Measurements from ENCODE around the gene KCMF1. TPM values are rescaled to one million over a fixed set of nuclear protein-coding genes. Genes with fewer than 3 reads are reported as not detected.

The KCMF1 gene
- total RNA-seq, 1 donor from 2014 or later: 65.9 TPM

DNA sequence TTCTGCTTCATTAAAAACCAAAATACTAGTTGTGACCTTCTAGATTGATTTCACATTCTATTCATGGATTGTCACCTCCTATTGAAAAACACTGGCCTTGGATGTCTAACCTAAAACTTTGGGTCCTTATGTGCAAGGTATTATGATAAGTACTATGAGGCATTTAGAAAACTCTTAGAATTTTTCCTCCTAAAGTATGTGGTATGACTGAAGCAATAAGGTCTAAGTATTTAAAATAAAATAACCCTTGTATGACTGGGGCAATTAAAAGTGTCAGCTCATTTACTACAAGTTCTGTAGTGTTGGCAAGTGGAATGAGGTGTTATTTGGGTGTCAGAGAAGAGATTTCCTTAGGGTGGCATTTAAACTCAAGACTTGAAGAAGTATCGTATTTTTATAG lies 15.1 kb downstream of the KCMF1 start:
- no peak for DNase-seq

DNA sequence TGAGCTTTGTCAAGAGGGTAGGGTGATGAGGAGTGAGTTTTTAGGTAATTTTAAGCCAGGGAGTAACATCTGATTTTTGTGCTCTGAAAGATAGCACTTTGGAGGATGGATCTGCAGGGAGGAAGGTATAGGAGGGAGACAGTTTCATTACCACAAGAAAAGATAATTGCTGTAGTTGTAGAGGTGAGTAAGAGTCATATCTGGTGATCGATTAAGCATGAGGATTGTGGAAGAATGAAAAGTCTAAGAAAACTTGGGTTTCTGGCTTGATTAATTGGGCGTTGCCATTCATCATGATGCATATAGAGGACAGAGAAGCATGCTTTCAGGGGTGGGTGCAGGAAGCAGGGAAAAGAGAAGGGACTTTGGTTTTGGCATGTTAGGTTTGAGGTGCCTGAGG lies 18.5 kb downstream of the KCMF1 start:
- no peak for DNase-seq

DNA sequence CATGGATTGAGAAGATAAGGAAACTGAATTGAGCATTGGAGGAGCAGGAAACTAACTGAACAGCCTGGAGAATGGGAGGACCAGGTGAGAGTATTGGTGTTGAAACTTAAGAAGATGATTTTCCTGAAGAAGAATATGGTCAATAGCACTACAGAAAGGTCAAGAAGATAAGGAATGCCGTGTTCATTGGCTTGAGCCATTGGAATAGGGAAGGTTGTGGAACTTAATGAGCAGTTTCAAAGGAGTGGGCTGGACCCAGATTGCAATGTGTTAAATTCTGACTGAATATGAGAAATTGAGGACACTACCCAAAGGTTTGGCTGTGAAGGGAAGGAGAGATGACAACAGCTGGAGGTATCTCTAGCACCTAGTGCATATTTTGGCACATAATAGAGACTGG lies 19.0 kb downstream of the KCMF1 start:
- DNase-seq: no peak

DNA sequence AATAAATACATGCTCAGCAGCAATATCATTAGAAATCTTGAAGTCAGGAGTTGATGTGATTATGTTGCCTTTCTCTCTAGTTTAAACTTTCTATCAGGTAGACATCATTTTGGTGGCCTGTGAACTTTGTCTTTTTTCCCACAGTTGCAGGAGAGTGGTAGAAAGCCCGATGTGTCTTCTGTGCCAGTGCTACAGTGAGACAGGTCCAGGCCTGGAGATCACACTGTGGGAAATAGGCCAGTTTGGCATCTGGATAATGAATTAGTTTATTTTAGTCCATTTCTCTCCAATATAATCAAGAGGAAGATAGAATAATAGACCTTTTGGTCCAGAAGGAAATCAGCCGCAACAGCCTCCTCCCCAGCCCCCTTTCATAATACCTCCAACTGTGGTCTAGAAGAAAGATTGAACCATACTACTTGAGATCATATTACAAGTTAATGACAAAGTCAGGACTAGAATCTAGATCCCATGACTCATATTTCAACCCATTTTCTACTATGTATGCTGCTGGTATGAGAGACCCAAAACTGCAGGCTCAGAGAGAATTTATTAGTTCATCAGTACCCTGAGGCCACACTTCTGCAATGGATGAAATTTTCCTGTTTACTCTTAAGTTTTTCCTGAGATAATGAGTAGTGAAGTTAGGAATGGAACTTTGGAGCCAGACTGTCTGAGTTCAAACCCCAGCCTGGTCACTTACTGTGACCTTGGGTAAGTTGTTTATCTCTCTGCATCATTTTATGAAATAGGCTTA lies 20.6 kb downstream of the KCMF1 start:
- DNase-seq: no peak

DNA sequence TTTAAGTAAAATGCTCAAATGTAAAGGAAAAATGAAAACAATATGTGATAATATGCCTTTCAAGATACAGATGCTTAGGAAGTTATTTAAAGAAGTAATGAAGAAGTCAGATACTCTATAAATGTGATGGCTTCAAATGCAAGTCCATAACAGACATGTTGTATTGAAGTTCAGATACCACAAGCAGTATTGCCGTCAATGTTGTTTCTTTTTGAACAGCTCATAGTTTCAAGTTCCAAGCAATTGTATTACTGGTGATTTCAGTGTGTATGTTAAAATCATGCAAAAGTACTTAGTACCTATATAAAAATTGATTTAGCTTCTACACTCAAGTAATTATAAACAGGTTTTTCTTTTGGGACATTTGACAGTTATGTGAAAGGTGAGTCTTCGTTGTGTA lies 24.9 kb downstream of the KCMF1 start:
- no peak for DNase-seq

DNA sequence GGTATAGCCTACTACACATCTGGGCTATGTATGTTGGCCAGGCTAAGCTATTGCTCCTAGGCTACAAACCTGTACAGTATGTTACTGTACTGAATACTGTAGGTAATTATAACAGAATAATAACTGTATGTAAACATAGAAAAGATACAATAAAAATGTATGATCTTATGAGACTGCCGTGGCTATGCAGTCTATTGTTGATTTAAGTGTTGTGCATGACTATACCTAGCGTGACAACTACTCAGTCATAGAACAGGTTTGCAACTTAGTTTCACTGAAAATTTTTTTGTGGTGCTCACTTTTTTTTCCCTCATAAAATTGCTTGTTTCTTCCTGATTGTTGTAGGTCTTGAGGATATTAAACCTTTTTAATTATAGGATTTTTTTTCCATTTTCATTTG lies 25.9 kb downstream of the KCMF1 start:
- DNase-seq: no peak

DNA sequence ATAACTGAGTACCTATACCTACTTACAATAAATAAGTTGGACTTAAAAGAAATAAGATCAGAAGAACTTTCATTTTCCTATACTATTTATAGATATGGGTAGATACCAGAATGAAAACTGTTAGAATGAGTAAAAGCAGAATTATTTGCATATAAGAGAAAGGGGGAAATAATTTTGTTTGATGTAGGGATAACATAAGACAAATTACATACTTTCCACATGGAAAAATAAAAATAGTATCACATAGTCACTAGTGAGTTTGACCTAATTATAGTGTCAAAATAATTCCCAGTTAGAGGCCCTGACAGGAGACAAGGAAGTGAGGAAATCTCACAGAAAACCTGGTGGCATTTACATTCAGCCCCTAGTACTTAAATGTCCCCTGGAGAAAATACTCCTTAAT lies 28.6 kb downstream of the KCMF1 start:
- no peak for DNase-seq

DNA sequence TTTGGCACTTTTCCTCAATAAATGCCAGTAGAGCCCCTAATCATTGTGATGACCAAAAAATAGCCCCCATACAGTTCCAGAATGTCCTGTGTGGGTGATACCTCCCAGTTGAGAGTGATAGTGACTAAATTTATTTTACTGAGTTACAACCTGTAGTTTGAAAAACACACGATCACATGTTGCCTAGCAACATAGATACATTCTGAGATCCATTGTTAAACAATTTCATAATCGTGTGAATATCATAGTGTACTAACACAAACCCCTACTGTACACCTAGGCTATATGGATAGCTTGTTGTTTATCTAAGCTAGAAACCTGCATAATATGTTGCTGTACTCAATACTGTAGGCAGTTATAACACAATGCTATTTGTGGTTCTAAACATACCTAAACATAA lies 30.6 kb downstream of the KCMF1 start:
- peak; percentile 44 for DNase-seq

DNA sequence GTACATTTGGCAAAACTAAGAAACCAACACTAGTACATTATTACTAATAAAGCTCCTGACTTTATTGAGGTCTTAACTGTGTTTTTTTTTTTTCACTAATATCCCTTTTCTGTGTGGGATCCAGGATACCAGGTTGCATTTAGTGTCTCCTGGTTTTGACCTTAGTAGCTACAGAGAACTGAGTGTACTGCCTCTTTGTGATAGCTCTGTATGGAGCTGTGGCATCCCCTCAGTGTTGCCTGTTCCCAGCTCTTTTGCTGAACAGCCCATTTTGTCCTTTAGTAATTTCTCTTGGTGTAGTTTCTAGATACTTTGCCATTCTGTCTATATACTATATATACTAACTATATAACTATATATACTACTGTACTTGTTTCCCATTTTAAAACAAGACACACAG lies 31.6 kb downstream of the KCMF1 start:
- no peak for DNase-seq

DNA sequence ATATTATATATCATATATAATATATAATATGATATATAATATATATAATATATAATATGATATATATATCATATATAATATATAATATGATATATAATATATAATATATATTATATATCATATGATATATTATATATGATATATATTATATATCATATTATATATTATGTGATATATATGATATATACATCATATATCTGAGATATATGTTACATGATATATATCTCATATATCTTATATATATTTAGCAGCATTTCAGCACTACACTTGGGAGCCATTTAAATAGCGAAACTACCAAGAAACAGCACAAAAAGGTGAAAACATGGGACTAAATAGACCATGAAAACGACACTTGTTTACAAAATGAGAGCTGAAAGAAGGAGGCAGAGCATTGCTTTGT lies 37.3 kb downstream of the KCMF1 start:
- no peak for DNase-seq

DNA sequence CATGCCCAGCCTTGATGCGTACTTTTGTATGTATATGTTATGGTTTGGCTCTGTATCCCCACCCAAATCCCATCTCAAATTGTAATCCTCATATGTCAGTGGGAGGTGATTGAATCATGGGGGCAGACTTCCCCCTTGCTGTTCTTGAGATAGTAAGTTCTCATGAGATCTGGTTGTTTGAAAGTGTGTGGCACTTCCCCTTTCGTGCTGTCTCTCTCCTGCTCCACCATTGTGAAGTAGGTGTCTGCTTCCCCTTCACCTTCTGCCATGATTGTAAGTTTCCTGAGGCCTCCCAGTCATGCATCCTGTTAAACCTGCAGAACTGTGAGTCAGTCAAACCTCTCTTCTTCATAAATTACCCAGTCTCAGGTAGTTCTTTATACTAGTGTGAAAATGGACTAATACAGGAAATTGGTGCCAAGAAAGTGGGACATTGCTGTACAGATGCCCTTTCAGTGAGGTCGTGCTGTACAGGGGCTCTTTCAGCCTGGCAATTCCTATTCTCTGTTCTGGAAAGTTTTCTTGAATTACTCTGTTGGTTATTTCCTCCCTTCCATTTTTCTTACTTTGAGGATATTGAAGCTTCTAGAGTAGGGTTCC lies 38.2 kb downstream of the KCMF1 start:
- DNase-seq: peak; percentile 47

DNA sequence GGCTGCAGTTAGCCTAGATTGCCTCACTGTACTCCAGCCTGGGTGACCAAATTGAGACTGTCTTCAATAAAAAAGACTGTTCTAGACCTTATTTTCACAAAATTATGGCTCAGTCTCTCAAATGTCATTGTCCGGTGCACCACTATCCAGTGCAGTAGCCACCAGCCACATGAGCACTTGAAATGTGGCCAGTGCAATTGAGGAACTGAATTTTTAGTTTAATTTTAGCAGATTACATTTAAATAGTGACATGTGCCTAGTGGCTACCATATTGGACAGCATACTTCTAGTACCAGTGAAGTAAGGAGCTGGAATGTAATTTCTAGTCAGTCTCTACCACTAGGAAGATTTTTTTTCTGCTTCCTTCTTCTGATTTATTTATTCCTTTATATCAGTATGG lies 39.4 kb downstream of the KCMF1 start:
- no peak for DNase-seq

DNA sequence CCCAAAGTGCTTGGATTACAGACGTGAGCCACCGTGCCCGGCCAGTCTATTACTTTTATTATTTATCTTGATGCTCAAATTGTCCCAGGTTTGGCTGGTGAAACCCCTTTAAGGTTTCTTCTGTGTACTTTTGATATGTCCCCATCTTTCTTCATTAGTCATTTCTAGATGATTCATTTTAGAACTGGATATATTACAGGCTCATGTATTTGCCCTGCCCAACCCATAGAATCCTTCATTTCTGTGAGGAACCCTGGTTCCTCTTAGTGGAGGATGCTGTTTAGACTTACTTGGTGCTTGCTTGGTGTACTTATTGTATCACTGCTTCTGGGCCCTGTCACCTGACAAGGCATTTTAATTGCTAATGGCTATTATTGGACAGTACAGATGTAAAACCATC lies 40.1 kb downstream of the KCMF1 start:
- DNase-seq: no peak

DNA sequence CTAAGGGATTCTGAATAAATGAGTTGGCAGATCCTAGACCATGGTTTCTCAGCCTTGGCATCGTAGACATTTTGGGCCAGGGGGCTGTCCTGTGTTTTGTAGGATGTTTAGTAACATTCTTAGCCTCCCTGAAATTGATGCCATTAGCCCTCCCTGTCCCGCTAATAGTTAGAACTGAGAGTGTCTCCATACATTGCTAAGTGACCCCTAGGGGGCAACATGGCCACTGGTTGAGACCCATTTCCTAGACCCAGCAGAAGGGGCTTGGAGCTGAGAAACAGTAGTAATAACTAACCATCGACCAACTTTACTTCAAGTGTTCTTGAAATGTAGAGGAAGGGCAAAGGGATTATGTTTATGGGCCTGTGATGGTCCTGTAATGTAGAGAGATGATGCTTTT lies 40.8 kb downstream of the KCMF1 start:
- no peak for DNase-seq

DNA sequence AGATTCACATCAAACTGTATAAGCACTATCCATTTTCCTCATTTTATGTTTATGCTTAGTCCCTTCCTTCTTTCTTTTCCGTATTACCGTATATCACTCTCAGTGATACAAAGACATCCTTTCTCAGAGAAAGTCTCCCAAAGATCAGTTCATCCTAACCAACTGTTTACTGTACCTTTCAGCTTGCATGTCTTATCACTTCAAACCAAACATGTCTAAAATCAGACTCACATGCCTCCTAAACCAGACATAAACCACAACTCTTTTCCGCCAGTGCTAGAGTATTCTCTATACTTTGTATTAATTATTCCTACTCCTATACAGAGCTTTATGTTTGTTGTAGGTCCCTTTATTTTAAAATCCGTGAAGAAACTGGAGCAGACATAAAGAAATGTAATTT lies 41.5 kb downstream of the KCMF1 start:
- DNase-seq: no peak

DNA sequence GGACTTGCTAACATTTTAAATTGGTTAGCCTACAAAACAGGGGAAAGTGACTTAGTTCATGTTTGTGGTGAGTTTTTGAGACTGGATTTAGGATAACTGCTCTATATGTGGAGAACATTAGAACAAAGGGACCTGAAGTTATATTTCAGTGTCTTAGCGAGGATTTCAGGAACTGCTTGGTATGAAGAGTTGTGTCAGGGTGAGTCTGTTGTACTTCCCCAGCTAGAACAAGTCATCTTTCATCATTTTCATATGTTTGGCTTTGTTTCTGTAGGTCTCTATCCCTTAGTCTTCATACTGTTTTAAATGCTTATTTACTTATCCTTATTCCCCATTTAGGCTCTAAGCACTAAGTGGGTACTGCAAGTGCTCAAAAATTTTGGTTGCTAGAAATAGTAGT lies 41.9 kb downstream of the KCMF1 start:
- DNase-seq: no peak

DNA sequence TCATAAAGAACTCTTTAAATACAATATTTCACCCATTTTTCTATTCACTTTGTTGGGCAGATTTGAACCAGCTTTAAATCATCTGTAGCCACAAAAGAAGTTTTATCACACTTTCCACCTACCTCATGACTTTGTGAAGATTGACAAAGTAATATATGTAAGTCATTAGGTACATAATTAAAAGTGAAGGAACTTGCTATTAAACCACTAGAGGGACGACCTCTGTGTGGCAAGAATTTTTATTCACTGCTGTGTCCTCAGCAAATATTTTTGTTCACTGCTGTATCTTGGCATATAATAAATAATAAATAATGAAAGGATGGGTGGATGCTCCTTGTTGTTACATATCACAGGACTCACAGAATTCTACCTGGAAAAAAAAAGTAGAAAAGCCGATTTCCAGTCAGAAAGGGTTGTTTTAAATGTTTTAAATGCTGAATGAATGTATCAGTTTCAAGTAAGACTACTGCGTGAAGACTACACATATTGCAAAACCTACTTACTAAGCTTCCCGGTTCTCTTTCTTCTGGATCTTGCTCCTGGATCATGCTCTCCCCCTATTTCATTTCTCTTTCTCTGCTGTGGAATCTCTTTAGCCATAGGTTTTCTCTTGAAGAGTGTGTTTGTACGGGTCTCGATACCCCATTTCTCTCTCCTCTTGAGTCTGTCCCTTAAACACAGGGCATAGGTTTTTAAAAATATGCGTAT lies 44.8 kb downstream of the KCMF1 start:
- peak; percentile 27 for DNase-seq

DNA sequence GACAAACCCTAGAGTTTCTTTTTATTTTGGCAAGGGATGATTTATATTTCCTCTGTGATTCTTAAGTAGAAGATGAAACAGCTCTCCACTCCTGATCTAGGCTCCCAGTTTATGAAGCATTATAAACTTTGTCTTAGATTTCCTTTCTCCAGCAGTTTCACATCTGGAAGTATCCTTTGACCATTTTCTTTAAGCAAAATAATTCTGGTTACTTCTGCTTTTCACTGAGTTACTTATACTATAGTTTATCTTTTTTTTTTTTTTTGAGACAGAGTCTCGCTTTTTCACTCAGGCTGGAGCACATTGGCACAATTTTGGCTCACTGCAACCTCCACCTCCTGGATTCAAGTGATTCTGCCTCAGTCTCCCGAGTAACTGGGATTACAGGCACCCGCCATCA lies 45.5 kb downstream of the KCMF1 start:
- no peak for DNase-seq

DNA sequence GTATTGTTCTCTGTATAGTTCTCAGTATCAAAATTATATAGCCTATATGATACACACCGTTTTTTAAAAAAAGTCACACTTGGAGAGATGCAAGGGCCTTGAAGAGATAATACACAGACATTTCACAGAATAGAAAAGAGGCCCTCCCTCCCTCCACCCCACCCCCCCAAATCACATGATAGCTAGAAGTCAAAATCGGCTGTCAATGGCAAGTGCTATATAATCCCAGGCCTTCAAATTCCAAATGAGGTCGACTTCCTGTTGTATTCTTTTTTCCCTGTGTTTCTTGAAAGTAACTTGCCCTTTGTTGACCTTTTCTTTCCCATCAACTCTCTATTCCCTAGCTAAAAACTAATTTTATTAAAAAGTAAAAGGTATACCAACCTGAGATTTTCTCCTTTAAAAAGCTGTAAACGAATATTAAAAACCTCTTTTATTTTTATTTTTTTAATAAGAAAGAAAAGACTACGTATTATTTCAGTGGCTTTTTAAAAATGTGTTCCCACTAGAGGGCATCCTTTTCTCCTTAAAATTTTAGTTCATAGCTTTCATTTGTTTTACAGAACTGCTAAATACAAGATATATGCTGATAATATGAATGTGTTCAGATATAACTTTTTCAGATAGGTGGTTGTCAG lies 46.6 kb downstream of the KCMF1 start:
- DNase-seq: peak; percentile 46

DNA sequence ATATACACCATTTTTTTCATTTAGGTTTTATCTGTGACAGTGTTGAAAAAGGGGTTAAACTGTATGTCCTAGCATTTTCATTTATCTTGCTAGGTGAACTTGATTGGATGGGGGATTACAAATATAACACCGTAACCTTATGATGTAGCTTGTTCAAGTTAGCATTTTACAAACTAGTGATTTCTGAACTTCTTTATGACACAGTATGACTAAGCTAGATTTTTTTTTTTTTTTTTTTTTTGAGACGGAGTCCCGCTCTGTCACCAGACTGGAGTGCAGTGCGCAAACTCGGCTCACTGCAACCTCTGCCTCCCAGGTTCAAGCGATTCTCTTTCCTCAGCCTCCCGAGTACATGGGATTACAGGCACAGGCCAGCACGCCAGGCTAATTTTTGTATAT lies 47.1 kb downstream of the KCMF1 start:
- no peak for DNase-seq

DNA sequence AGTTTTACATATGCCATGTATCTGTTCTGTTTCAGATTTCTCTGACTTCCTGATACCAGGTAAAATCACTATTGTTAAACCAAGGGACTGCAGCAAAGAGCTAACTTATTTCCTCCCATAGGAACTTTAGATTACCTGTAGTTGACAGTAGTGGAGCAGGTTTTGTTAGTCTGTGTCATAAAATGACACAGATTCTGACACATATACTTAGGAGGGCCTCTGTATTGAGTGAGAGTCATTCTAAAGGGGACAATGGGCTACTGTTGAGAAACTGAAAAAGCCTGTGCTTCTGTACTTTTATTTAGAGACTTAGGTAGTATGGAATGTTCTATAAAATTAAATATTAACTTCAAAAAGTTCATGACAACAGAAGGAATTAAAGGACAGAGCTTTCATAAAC lies 48.2 kb downstream of the KCMF1 start:
- DNase-seq: no peak

DNA sequence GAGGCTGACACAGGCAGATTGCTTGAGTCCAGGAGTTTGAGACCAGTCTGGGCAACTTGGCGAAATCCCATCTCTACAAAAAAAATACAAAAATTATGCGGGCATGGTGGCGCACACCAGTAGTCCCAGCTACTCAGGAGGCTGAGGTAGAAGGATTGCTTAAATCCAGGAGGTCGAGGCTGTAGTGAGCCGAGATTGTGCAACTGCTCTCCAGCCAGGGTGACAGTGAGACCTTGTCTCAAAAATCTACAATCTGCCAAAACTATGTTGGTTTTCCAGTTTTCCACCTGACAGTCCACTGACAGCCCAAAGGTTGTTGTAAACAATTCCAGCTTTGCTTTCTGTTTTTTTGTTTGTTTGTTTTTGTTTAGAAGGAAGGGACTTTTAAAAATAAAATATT lies 51.3 kb downstream of the KCMF1 start:
- DNase-seq: no peak

DNA sequence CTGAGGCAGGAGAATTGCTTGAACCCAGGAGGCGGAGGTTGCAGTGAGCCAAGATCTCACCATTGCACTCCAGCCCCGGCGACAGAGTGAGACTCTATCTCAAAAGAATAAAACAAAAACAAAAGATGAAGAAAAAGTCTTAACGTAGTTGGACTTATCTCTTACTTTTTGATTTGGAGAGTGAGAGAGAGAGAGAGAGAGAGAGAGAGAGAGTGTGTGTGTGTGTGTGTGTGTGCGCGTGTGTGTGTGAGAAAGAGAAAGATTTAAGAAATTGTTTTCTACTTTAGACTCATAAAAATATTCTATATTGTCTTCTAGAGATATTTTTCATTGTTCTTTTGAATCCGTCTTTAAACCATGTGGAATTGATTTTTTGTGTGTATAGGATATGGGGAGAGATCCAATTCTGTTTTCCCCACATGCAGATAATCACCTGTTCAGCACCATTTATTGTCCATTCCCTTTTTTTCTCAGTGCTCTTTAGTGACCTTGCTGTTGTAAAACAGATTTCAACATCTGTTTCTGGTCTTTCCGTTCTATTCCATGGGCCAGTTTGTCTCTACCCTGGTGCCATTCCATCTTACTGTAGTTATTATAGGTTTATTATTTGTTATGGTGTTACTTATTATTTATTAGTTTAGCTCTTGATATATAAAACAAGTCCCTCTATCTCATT lies 53.5 kb downstream of the KCMF1 start:
- no peak for DNase-seq
